Cardiac fibroblast (primary cell): Measurements from ENCODE around the gene GNAS-AS1.

Experiments
- DNase-seq, 2 donors: peaks; one replicate each; pipeline versions ENCODE4 v3.0.0 to v3.0.0-alpha.2; 2010; ENCODE audit warnings: low read depth in 2 of 2
- H3K4me3 ChIP-seq, 2 donors: replicated peaks in 1 of 2; 1 replicate in 1 of 2; 2 replicates in 1 of 2; pipeline ENCODE4 v1.5.1; 2011; ENCODE audit warnings: low read depth in 2 of 2, low read length in 2 of 2, mild to moderate bottlenecking in 2 of 2, moderate library complexity in 1 of 2
- CTCF ChIP-seq: IDR thresholded peaks from one replicate; pipeline ENCODE4 v1.5.1; 2011; ENCODE audit warnings: low read depth, mild to moderate bottlenecking, low read length, inconsistent platforms

Gene GNAS-AS1

GRCh38 chr20:58886546-58886945, 35.8 kb upstream of the GNAS-AS1 start:
- H3K4me3 ChIP-seq = no peak overlapping the region
- TF ChIP-seq CTCF = no peak
- DNase-seq = no peak

GRCh38 chr20:58884966-58885365, 34.3 kb upstream of the GNAS-AS1 start:
- H3K4me3 ChIP-seq = no peak overlapping the region
- DNase-seq = no peak
- TF ChIP-seq CTCF = no peak

GRCh38 chr20:58883241-58883691, 32.6 kb upstream of the GNAS-AS1 start:
- no peak overlapping the region for H3K4me3 ChIP-seq
- DNase-seq = no peak
- TF ChIP-seq CTCF = no peak

GRCh38 chr20:58882704-58883089, 32.0 kb upstream of the GNAS-AS1 start:
- no peak overlapping the region for H3K4me3 ChIP-seq
- no peak for TF ChIP-seq CTCF
- no peak for DNase-seq

- TF ChIP-seq CTCF = no peak
- H3K4me3 ChIP-seq = no peak overlapping the region
- DNase-seq = no peak
Observed at GRCh38 chr20:58880994-58881752, 30.5 kb upstream of the GNAS-AS1 start.

GRCh38 chr20:58880441-58880840, 29.7 kb upstream of the GNAS-AS1 start:
- no peak for DNase-seq
- no peak for TF ChIP-seq CTCF
- no peak overlapping the region for H3K4me3 ChIP-seq

- H3K4me3 ChIP-seq = no peak overlapping the region
- no peak for TF ChIP-seq CTCF
- DNase-seq = no peak
Observed at GRCh38 chr20:58878399-58878798, 27.7 kb upstream of the GNAS-AS1 start.
